Parathyroid adenoma (tissue), 2 donors: ENCODE measurements around the gene CALY.

Source experiments
- H2AFZ ChIP-seq: fragments of 300-600 bp; sonication (generic); one replicate; pipeline ENCODE4 v1.7.0; 2017; ENCODE audit warnings: antibody characterized with exemption, mild to moderate bottlenecking
- H3K27ac ChIP-seq: fragments of 300-600 bp; sonication (generic); one replicate; pipeline ENCODE4 v1.7.0; 2017
- H3K27me3 ChIP-seq: fragments of 300-600 bp; sonication (generic); one replicate; pipeline ENCODE4 v1.7.0; 2017; ENCODE audit warnings: low read length; ENCODE audit not compliant: control insufficient read depth, insufficient read depth
- H3K36me3 ChIP-seq: fragments of 300-600 bp; sonication (generic); one replicate; pipeline ENCODE4 v1.7.0; 2017; ENCODE audit warnings: low read length; ENCODE audit not compliant: control insufficient read depth, insufficient read depth
- H3K4me1 ChIP-seq: fragments of 300-600 bp; sonication (generic); one replicate; pipeline ENCODE4 v1.7.0; 2017; ENCODE audit warnings: control low read depth
- H3K4me2 ChIP-seq: fragments of 300-600 bp; sonication (generic); one replicate; pipeline ENCODE4 v1.7.0; 2017; ENCODE audit warnings: low read length
- H3K4me3 ChIP-seq: fragments of 300-600 bp; sonication (generic); one replicate; pipeline ENCODE4 v1.7.0; 2017; ENCODE audit warnings: low read depth, low read length
- H3K79me2 ChIP-seq: fragments of 300-600 bp; sonication (generic); one replicate; pipeline ENCODE4 v1.7.0; 2017; ENCODE audit warnings: control low read depth
- H3K9ac ChIP-seq: fragments of 300-600 bp; sonication (generic); one replicate; pipeline ENCODE4 v1.7.0; 2017; ENCODE audit warnings: mild to moderate bottlenecking
- H3K9me3 ChIP-seq: fragments of 300-600 bp; sonication (generic); one replicate; pipeline ENCODE4 v1.7.0; 2017; ENCODE audit warnings: low read length; ENCODE audit not compliant: control insufficient read depth
- CTCF ChIP-seq: fragments of 300-600 bp; sonication (generic); IDR thresholded peaks from one replicate; pipeline ENCODE4 v1.7.0; 2017; ENCODE audit warnings: antibody characterized with exemption, mild to moderate bottlenecking
- donor health status: primary hyperparathyroidism.

Gene CALY

DNA sequence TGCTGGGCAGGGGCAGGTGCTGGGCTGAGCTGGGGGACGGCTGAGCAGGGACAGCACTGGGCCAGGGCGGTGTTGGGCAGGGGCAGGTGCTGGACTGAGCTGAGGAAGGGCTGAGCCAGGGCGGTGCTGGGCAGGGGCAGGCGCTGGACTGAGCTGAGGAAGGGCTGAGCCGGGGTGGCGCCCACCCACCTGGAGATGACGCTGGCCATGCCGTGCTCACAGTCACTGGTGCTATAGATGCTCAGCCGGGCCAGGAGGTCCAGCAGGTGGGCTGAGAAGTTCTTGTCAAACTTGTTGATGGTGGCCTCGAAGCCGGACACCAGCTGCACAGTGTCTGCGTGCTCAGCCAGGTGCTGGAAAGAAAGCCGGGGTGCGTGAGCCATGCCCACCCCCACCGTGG, 55.6 kb downstream of the CALY start:
- no peak for TF ChIP-seq CTCF
- Histone ChIP-seq H3K27ac (no peak overlapping the region), H3K9ac (no peak overlapping the region)

DNA sequence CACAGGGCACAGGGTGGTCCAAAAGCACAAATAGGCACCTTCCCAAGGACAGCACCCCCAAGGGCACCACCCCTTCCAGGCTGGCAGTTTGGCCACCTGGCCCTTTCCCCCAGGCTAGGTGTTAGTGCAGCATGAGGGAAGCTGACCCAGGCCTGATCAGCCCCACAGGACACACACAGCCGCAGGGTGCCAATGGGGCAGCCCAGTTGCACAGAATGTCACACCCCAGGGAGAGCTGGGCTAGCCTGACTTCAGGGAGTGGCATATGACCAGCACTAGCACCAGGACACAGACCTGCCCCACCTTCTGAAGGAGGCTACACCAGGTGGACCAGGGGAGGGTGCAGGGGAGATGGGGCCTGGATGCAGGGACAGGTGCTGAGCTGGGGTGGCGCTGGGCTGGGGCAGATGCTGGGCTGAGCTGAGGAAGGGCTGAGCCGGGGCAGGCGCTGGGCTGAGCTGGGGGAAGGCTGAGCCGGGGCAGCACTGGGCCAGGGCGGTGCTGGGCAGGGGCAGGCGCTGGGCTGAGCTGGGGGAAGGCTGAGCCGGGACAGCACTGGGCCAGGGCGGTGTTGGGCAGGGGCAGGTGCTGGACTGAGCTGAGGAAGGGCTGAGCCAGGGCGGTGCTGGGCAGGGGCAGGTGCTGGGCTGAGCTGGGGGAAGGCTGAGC, 56.2 kb downstream of the CALY start:
- no peak overlapping the region for H2AFZ ChIP-seq
- H3K4me1 ChIP-seq, result peaks cover 3% of the 10 kb centered on the region
- H3K4me3 ChIP-seq, result no peak overlapping the region
- H3K27me3 ChIP-seq, result no peaks in the 10 kb centered on the region
- H3K9me3 ChIP-seq, result no peaks in the 10 kb centered on the region
- H3K27ac ChIP-seq, result no peak overlapping the region
- H3K9ac ChIP-seq, result no peak overlapping the region
- no peaks in the 10 kb centered on the region for H3K79me2 ChIP-seq
- H3K4me2 ChIP-seq, result no peak overlapping the region
- TF ChIP-seq CTCF, result no peak
- H3K36me3 ChIP-seq, result no peaks in the 10 kb centered on the region

More for the DNA sequence above, 55.6 kb downstream of the CALY start:
- Histone ChIP-seq H3K4me3 (no peak overlapping the region), H3K4me1 (peaks cover 3% of the 10 kb centered on the region), H3K36me3 (no peaks in the 10 kb centered on the region), H2AFZ (no peak overlapping the region), H3K27me3 (no peaks in the 10 kb centered on the region), H3K79me2 (no peaks in the 10 kb centered on the region), H3K4me2 (no peak overlapping the region), H3K9me3 (no peaks in the 10 kb centered on the region)

- no peak overlapping the region for H3K4me3 ChIP-seq
- H3K4me2 ChIP-seq, result no peak overlapping the region
- no peak overlapping the region for H3K9ac ChIP-seq
- H3K9me3 ChIP-seq, result no peaks in the 10 kb centered on the region
- H2AFZ ChIP-seq, result no peak overlapping the region
- no peak for TF ChIP-seq CTCF
- H3K27ac ChIP-seq, result no peak overlapping the region
- peaks cover 3% of the 10 kb centered on the region for H3K4me1 ChIP-seq
- H3K36me3 ChIP-seq, result no peaks in the 10 kb centered on the region
- no peaks in the 10 kb centered on the region for H3K27me3 ChIP-seq
- no peaks in the 10 kb centered on the region for H3K79me2 ChIP-seq
These were observed 57.1 kb downstream of the CALY start for GRCh38 chr10:133279326-133280226.

- no peaks in the 10 kb centered on the region for H3K79me2 ChIP-seq
- no peak overlapping the region for H3K27ac ChIP-seq
- H3K4me1 ChIP-seq, result peaks cover 3% of the 10 kb centered on the region
- no peak overlapping the region for H3K4me3 ChIP-seq
- H3K4me2 ChIP-seq, result no peak overlapping the region
- no peaks in the 10 kb centered on the region for H3K27me3 ChIP-seq
- no peaks in the 10 kb centered on the region for H3K36me3 ChIP-seq
- H3K9ac ChIP-seq, result no peak overlapping the region
- H3K9me3 ChIP-seq, result no peaks in the 10 kb centered on the region
- TF ChIP-seq CTCF, result no peak
- H2AFZ ChIP-seq, result no peak overlapping the region
These were observed 58.0 kb downstream of the CALY start for GRCh38 chr10:133278577-133279265.
